CD4-positive, alpha-beta T cell (primary cell): Measurements from ENCODE around the gene NSUN6. TPM values are rescaled to one million over a fixed set of nuclear protein-coding genes. Genes with fewer than 3 reads are reported as not detected.
A peak's percentile ranks its signal among the peaks of the same experiment; 100 is the strongest.

Source experiments
- ATAC-seq: fragments of 200-7000 bp; cut with Tn5 transposase; one replicate; pipeline ENCODE4 v1.10.0; 2022; ENCODE audit warnings: mild to moderate bottlenecking; ENCODE audit not compliant: poor library complexity
- CTCF ChIA-PET: fragments of 350-600 bp; sonication (Branson Sonifier 250); formaldehyde crosslinking; loops from one replicate; lab custom pipeline; 2021; ENCODE audit warnings: antibody characterized with exemption, inconsistent platforms; lab: Charles Lee
- POLR2A ChIA-PET: fragments of 350-600 bp; sonication (Branson Sonifier 250); formaldehyde crosslinking; loops from one replicate; lab custom pipeline; 2021; ENCODE audit warnings: antibody characterized with exemption, inconsistent platforms; lab: Charles Lee
- DNase-seq, 14 experiments: peaks; one replicate each; pipeline ENCODE4 v3.0.0-alpha.2; 2013 to 2020; ENCODE audit warnings: mixed read lengths in 2 of 14
- H3K27ac ChIP-seq, 2 donors: one replicate each; pipeline versions ENCODE4 v1.5.1 to v1.7.0; 2013; ENCODE audit warnings: low read length in 2 of 2, low read depth in 1 of 2, mild to moderate bottlenecking in 1 of 2
- H3K27me3 ChIP-seq, 2 experiments: 1 replicate in 1 of 2; 2 replicates in 1 of 2; pipeline versions ENCODE4 v1.6.1 to v1.7.0; 2013; ENCODE audit warnings: low read length in 2 of 2, control low read depth in 1 of 2, mild to moderate bottlenecking in 1 of 2, moderate library complexity in 1 of 2; ENCODE audit not compliant: insufficient read depth in 2 of 2, control insufficient read depth in 1 of 2
- H3K36me3 ChIP-seq: one replicate; pipeline ENCODE4 v1.6.1; 2013; ENCODE audit warnings: low read length, control low read depth; ENCODE audit not compliant: insufficient read depth
- H3K4me1 ChIP-seq: one replicate; pipeline ENCODE4 v1.6.1; 2013; ENCODE audit warnings: low read length, control low read depth; ENCODE audit not compliant: insufficient read depth
- H3K4me3 ChIP-seq: one replicate; pipeline ENCODE4 v1.5.1; 2013; ENCODE audit warnings: mild to moderate bottlenecking, low read length, moderate library complexity
- H3K9me3 ChIP-seq, 2 experiments: 1 replicate in 1 of 2; 2 replicates in 1 of 2; pipeline versions ENCODE4 v1.6.1 to v1.7.0; 2013; ENCODE audit warnings: low read length in 2 of 2, mild to moderate bottlenecking in 2 of 2, control low read depth in 1 of 2, moderate library complexity in 1 of 2; ENCODE audit not compliant: control insufficient read depth in 1 of 2, insufficient read depth in 1 of 2
- H3K27ac Mint-ChIP-seq: one replicate; pipeline ENCODE4 v1.8.0; 2020; ENCODE audit warnings: mixed read lengths
- H3K27me3 Mint-ChIP-seq: one replicate; pipeline ENCODE4 v1.8.0; 2021; ENCODE audit warnings: mixed read lengths
- H3K36me3 Mint-ChIP-seq: one replicate; pipeline ENCODE4 v1.8.0; 2021; ENCODE audit warnings: low read depth, mixed read lengths
- H3K4me1 Mint-ChIP-seq: one replicate; pipeline ENCODE4 v1.8.0; 2021; ENCODE audit warnings: low read depth, mixed read lengths
- H3K4me3 Mint-ChIP-seq: one replicate; pipeline ENCODE4 v1.8.0; 2020; ENCODE audit warnings: mild to moderate bottlenecking, mixed read lengths
- H3K9me3 Mint-ChIP-seq: one replicate; pipeline ENCODE4 v1.8.0; 2020; ENCODE audit warnings: mixed read lengths
- CTCF ChIP-seq: fragments of 200-600 bp; IDR thresholded peaks from one replicate; pipeline ENCODE4 v1.8.0; 2022; ENCODE audit warnings: antibody characterized with exemption, mild to moderate bottlenecking
- intact Hi-C, 2 experiments: fragments of 100-400 bp; cut with DNase I in 1 of 2; cut with micrococcal nuclease in 1 of 2; formaldehyde crosslinking; loops; one replicate each; pipeline versions ENCODE4 v1.15.1 to v1.9.0; 2023 to 2025; cut with DNase I, micrococcal nuclease
- total RNA-seq, 174 experiments: library from RNA in 2 of 174; stranded (reverse) in 2 of 174; gene quantifications; one replicate each; pipeline ENCODE4 v1.2.3 and lab custom pipeline; 2021 to 2026

The NSUN6 gene
- total RNA-seq, 2 experiments from 2014 or later: 22.9 to 27.2 TPM

DNA sequence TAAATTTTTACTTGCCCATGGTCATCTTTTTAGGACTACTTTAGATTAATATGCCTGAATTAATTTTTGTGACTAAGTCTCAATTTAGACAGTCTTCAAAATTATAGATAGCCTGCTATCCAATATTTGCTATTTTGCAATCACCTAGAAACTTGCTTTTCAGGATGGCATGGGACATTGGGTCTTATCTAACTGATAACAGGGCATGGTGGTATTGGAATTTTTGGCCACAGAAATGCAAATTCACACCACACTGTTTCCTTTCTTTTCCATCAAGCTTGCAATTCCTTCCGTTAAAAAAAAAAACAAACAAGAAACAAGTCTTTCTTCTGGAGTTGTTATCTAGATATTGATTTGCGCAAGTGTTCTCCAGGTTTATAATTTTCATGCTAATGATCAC is 16.6 kb upstream of the NSUN6 start:
- Mint-ChIP-seq H3K27me3 (no peaks in the 10 kb centered on the region), H3K36me3 (peaks cover 74% of the 10 kb centered on the region), H3K4me1 (peaks cover 31% of the 10 kb centered on the region), H3K4me3 (no peak overlapping the region), H3K9me3 (no peaks in the 10 kb centered on the region), H3K27ac (no peak overlapping the region)
- Histone ChIP-seq H3K36me3 (peaks cover 37% of the 10 kb centered on the region), H3K4me3 (no peak overlapping the region), H3K4me1 (peaks cover 9% of the 10 kb centered on the region), H3K9me3 (no peaks in the 10 kb centered on the region), H3K27me3 (no peaks in the 10 kb centered on the region), H3K27ac (no peak overlapping the region)
- CTCF ChIA-PET: interaction anchor here (0.6 kb wide), 1 partner anchor 31 kb away, joined by 5 read pairs; no protein-coding TSS in a partner anchor
- POLR2A ChIA-PET: no interaction called here
- intact Hi-C loops: no loop called here
- ATAC-seq: no peak
- no peak for DNase-seq
- TF ChIP-seq CTCF: no peak

- H3K4me1 Mint-ChIP-seq: peaks cover 38% of the 10 kb centered on the region
Observed at GRCh38 chr10:18666810-18667209, 15.4 kb upstream of the NSUN6 start.

GRCh38 chr10:18665815-18666558 is 14.6 kb upstream of the NSUN6 start:
- no peaks in the 10 kb centered on the region for H3K27me3 Mint-ChIP-seq
- ChIA-PET POLR2A (no interaction called here), CTCF (interaction anchor here (0.9 kb wide), 1 partner anchor 51 kb away, joined by 3 read pairs; no protein-coding TSS in a partner anchor)
- peaks cover 26% of the 10 kb centered on the region for H3K36me3 ChIP-seq
- no peaks in the 10 kb centered on the region for H3K9me3 ChIP-seq
- intact Hi-C loops: no loop called here
- H3K27ac ChIP-seq: no peak overlapping the region
- no peak for ATAC-seq
- no peak for DNase-seq
- peaks cover 14% of the 10 kb centered on the region for H3K4me1 ChIP-seq
- no peaks in the 10 kb centered on the region for H3K27me3 ChIP-seq
- H3K4me3 ChIP-seq: no peak overlapping the region
- H3K36me3 Mint-ChIP-seq: peaks cover 57% of the 10 kb centered on the region
- no peak overlapping the region for H3K4me3 Mint-ChIP-seq
- peak overlapping the region; percentile 59 for H3K27ac Mint-ChIP-seq
- H3K4me1 Mint-ChIP-seq: peaks cover 46% of the 10 kb centered on the region
- no peak for TF ChIP-seq CTCF
- no peaks in the 10 kb centered on the region for H3K9me3 Mint-ChIP-seq

More at GRCh38 chr10:18666810-18667209, 15.4 kb upstream of the NSUN6 start:
- Histone ChIP-seq H3K27me3 (no peaks in the 10 kb centered on the region), H3K27ac (no peak overlapping the region), H3K4me3 (no peak overlapping the region), H3K4me1 (peaks cover 11% of the 10 kb centered on the region), H3K9me3 (no peaks in the 10 kb centered on the region), H3K36me3 (peaks cover 34% of the 10 kb centered on the region)
- DNase-seq (no peak), ATAC-seq (no peak)
- ChIA-PET POLR2A (interaction anchor here (1.0 kb wide), 1 partner anchor 39 kb away, joined by 3 read pairs; no protein-coding TSS in a partner anchor), CTCF (no interaction called here)
- Mint-ChIP-seq H3K4me3 (no peak overlapping the region), H3K27ac (no peak overlapping the region), H3K27me3 (no peaks in the 10 kb centered on the region), H3K9me3 (no peaks in the 10 kb centered on the region), H3K36me3 (peaks cover 65% of the 10 kb centered on the region)
- intact Hi-C loops: no loop called here
- no peak for TF ChIP-seq CTCF
